Ishikawa (cell line): ENCODE results near the gene SLA2.

Experiments used
- CEBPB ChIP-seq: IDR thresholded peaks from 2 replicates; pipeline ENCODE4 v1.6.1; 2012
- CREB1 ChIP-seq: IDR thresholded peaks from 2 replicates; pipeline ENCODE4 v1.6.1; 2012; ENCODE audit warnings: low read depth
- EGR1 ChIP-seq: IDR thresholded peaks from 2 replicates; pipeline ENCODE4 v1.6.1; 2012
- EP300 ChIP-seq: IDR thresholded peaks from 2 replicates; pipeline ENCODE4 v1.6.1; 2012; ENCODE audit warnings: borderline replicate concordance
- FOXM1 ChIP-seq: IDR thresholded peaks from 2 replicates; pipeline ENCODE4 v1.6.1; 2012; ENCODE audit warnings: low read depth, borderline replicate concordance
- NFIC ChIP-seq: IDR thresholded peaks from 2 replicates; pipeline ENCODE4 v1.6.1; 2012
- RAD21 ChIP-seq: IDR thresholded peaks from 2 replicates; pipeline ENCODE4 v1.6.1; 2012; ENCODE audit warnings: low read depth
- TAF1 ChIP-seq: IDR thresholded peaks from 2 replicates; pipeline ENCODE4 v1.6.1; 2012; ENCODE audit warnings: low read depth, mild to moderate bottlenecking
- TCF12 ChIP-seq: IDR thresholded peaks from 2 replicates; pipeline ENCODE4 v1.6.1; 2012; ENCODE audit warnings: low read depth
- TEAD4 ChIP-seq: IDR thresholded peaks from 2 replicates; pipeline ENCODE4 v1.6.1; 2012
- YY1 ChIP-seq: IDR thresholded peaks from 2 replicates; pipeline ENCODE4 v1.6.1; 2012; ENCODE audit warnings: low read depth
- ZBTB7A ChIP-seq: IDR thresholded peaks from 2 replicates; pipeline ENCODE4 v1.6.1; 2012; ENCODE audit warnings: low read depth
- TF ChIP-seq, protein P1 (sequence below): IDR thresholded peaks from 2 replicates; pipeline ENCODE4 v1.6.1; 2012; ENCODE audit warnings: low read depth, mild to moderate bottlenecking
- TF ChIP-seq, protein P2 (sequence below): IDR thresholded peaks from 2 replicates; pipeline ENCODE4 v1.6.1; 2012
- TF ChIP-seq, protein P3 (sequence below): IDR thresholded peaks from 2 replicates; pipeline ENCODE4 v1.6.1; 2012

SLA2 gene

DNA sequence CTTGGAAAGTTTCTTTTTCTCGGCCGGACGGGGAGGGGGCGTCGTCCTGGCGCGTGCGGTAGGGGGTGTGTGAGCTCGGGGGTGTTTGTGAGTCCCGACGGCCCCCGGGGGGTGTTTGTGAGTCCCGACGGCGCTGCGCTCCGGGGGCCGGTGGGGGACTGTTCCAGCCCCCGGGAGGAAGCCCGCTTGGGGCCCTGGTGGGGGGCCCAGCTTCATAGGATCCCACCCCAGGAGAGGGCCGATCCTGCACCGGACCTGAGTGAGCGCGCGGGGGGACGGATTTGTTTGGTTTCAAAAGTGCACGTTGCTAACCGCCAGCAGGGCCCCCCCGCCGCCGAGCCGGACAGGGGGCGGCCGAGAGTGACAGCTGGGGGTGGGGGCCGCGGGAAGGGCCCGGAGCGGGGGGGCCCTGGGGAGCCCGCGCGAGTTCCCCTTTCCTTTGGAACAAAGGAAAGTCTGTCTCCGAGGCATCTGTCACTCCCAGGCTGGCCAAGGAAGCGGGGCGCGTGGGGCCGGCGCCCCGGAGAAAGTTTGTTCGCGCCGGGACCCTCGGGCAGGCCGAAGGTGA lies 72.1 kb downstream of the SLA2 start:
- TF ChIP-seq ZBTB7A (peak; percentile 91), FOXM1 (peak; percentile 39)
- TF ChIP-seq, protein P1, sequence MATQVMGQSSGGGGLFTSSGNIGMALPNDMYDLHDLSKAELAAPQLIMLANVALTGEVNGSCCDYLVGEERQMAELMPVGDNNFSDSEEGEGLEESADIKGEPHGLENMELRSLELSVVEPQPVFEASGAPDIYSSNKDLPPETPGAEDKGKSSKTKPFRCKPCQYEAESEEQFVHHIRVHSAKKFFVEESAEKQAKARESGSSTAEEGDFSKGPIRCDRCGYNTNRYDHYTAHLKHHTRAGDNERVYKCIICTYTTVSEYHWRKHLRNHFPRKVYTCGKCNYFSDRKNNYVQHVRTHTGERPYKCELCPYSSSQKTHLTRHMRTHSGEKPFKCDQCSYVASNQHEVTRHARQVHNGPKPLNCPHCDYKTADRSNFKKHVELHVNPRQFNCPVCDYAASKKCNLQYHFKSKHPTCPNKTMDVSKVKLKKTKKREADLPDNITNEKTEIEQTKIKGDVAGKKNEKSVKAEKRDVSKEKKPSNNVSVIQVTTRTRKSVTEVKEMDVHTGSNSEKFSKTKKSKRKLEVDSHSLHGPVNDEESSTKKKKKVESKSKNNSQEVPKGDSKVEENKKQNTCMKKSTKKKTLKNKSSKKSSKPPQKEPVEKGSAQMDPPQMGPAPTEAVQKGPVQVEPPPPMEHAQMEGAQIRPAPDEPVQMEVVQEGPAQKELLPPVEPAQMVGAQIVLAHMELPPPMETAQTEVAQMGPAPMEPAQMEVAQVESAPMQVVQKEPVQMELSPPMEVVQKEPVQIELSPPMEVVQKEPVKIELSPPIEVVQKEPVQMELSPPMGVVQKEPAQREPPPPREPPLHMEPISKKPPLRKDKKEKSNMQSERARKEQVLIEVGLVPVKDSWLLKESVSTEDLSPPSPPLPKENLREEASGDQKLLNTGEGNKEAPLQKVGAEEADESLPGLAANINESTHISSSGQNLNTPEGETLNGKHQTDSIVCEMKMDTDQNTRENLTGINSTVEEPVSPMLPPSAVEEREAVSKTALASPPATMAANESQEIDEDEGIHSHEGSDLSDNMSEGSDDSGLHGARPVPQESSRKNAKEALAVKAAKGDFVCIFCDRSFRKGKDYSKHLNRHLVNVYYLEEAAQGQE = no peak

DNA sequence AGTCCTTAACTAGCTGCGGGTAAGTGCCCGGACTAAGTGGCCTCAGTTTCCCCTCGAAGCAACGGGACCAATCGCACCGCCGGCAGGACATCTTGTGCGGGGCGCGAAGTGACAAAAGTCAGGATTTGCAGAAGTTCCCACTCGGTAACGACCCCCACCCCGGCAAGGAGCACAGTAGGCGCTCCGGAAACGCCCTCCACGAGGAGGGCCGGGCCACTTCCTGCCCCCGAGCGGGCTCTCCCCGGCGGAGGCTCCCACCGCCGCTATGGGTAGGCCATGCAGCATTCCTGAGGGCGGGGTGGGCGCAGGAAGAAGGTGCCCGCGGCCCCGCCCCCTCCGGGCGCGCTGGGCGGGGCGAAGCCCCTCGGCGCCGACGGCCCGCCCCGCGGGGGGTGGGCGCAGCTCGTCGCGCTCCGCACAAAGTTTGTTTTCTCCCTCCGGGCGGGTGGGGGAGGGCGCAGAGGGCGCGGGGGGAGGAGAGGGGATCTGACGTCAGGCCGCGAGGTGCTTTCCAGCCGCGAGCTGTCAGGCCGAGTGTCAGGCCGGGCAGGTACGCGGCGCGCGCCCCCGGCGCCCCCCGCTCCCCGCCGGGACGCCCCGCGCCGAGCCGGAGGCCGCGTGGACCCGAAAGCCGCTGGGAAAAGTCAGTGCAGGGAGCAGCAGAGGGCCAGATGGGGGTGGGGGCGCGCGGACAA lies 72.7 kb downstream of the SLA2 start, which contains the start of gene TGIF2:
TSS of gene TGIF2 (plus strand) at position 495 of the 695 bp plus-strand sequence. CDS start 5,178 bp downstream, outside the sequence.
- TF ChIP-seq CREB1 (0 out of 2 replicates have a peak, but pooled peaks have one; percentile 30), EP300 (no peak; the same call in 1 of the 2 replicates), NFIC (no peak), TCF12 (peak; percentile 20; the same call in 1 of the 2 replicates), RAD21 (no peak), YY1 (no peak), FOXM1 (no peak), TAF1 (peak; percentile 43; the same call in 1 of the 2 replicates), TEAD4 (peak; percentile 91), CEBPB (no peak), EGR1 (no peak), ZBTB7A (no peak)
- TF ChIP-seq, protein P2, sequence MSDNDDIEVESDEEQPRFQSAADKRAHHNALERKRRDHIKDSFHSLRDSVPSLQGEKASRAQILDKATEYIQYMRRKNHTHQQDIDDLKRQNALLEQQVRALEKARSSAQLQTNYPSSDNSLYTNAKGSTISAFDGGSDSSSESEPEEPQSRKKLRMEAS = peak; percentile 20
- TF ChIP-seq, protein P1 = no peak
- TF ChIP-seq, protein P3, sequence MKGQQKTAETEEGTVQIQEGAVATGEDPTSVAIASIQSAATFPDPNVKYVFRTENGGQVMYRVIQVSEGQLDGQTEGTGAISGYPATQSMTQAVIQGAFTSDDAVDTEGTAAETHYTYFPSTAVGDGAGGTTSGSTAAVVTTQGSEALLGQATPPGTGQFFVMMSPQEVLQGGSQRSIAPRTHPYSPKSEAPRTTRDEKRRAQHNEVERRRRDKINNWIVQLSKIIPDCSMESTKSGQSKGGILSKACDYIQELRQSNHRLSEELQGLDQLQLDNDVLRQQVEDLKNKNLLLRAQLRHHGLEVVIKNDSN = no peak

DNA sequence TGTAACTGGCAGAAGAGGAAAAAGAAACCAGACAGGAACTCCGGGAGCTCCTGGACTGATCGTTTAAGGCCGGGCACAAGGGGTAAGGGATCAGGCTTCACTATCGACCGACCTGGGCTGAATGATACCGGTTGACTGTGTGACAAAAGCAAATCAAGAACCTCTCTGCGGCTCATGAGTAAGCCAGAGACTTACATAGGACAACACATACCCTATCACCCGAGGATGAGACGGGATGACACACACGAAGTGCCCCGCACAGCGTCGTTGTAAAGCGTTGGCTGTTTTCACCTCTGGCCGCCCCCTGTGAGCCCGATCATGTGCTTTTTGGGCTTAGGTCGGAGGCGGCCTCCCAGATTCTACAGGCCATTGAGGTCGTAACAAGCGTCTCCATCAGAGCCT lies 73.3 kb downstream of the SLA2 start:
- TF ChIP-seq YY1 (no peak), TEAD4 (no peak), ZBTB7A (no peak), TCF12 (no peak), CREB1 (no peak), NFIC (no peak), TAF1 (no peak), EGR1 (no peak), CEBPB (no peak), EP300 (no peak), FOXM1 (no peak), RAD21 (no peak)
- TF ChIP-seq, protein P2 = no peak
- TF ChIP-seq, protein P1 = no peak
- TF ChIP-seq, protein P3 = no peak

DNA sequence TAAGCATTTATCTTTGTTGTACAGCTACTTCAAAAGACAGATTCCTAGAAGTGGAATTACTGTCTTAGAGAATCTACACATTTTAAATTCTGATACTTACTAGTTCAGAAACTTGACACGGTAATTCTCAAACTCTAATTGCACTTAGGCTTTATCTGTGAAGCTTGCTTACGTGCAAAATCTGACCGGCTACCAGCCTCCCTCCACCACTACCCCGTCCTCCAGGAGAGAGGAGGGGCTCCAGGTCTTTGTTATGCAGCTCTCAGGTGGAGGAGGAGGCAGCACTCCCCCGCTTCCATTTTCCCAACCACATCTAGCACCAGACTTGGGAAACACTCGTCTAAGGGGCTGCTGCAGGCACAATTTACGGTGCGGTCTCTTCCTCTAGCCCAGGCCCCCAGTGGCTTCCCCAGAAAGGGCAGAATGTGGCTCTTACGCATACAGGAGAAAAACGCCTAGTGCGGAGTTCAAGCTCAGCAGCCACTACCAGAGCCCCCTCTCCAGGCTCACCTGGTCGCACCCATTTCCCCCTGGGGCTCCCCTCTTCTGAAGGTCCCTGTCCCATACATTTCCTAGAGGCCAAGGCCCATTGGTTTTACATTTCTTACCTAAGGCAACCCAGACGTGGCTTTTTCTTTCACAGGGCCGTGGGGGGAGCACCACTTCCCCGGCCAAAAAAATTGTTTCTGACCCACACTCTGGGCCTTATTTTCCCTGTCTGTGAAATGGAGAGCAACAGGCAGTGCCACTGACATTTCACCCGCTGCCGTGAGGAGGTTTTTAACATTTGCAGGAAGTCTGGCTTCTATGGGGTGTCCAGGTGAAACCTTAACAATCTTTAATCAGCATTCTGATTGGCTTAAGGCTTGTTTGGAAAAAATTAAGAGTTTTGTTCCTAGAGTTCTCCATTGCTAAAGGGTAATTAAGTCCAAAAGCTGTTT lies 74.2 kb downstream of the SLA2 start:
- TF ChIP-seq EP300 = no peak
- TF ChIP-seq, protein P1 = no peak
- no peak for TF ChIP-seq EGR1
- no peak for TF ChIP-seq TEAD4
- TF ChIP-seq TCF12 = no peak
- no peak for TF ChIP-seq YY1
- no peak for TF ChIP-seq NFIC
- no peak for TF ChIP-seq CEBPB
- no peak for TF ChIP-seq ZBTB7A
- TF ChIP-seq FOXM1 = no peak
- TF ChIP-seq, protein P3 = no peak
- TF ChIP-seq, protein P2 = no peak
- TF ChIP-seq RAD21 = no peak
